HG03135 (cell line): Measurements from ENCODE around the gene IQCE.
"Not testable (repeated sequence)": the region's sequence is repeated elsewhere in the genome, so short reads cannot be mapped to it uniquely, and the experiment has no call there.

Experiments used
- ATAC-seq: cut with Tn5 transposase; IDR thresholded peaks from one replicate; pipeline ENCODE4 v1.9.1; 2021; ENCODE audit warnings: mild to moderate bottlenecking, moderate library complexity; ENCODE audit not compliant: unreplicated experiment

Gene IQCE

DNA sequence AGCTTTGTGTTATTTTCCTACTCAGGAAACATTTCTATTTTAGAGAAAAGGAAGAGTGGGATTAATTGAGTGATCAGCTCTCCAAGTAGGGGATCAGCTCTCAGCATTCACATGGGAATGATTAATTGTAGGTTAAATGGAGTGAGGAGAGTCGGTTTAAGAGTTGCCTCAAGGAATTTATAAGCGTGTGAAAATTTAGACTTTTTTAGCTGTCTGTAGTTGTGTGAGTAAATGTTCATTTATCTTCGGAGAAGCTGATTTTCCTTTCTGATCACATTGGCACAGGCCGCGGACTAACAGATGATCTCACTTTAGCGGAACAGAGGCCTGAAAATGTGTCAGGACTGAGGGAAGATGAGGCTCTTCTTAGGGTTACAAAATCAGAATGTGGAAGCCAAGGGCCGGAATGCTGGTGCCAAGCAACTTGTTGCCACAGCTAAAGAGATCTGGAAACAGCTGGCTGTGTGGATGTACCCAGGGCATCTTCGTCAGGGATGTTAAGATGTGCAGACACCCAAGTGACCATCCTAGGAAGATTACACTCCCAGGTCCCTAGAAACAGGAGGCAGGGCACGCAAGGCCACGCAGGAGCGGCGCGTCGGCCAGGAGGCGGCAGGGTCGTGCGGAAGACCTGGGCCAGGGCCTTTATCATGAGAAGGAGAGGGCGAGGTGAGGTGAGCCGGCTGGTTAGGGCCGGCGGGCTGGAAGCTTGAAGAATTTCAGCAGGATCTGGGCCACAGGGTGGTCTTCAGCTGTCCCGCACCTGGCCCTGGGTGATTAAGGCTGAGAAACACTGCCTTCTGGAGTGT lies 37.9 kb downstream of the IQCE start:
- ATAC-seq = no peak

DNA sequence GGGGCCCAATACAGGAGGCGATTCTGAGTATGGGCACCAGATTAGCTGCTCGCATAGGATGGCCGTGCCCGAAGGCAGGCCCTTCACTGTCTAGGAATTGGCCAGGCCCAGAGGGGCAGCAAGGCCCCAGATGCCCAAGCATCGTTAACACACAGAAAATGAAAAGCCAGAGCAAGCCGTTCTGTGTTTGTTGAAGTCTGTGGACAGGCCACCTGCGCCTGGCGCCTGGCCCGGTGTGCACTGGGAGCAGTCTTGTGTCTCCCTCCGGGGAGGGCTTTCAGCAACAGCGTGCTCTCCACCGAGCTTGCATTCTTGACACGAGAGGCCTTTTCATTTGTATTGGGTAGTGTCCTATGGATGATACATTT lies 38.5 kb downstream of the IQCE start:
- no peak for ATAC-seq

- ATAC-seq = no peak
These were observed 39.5 kb downstream of the IQCE start for GRCh38 chr7:2598154-2598823.

- no peak for ATAC-seq
These were observed 42.3 kb downstream of the IQCE start for GRCh38 chr7:2601065-2601464.

- no peak for ATAC-seq
These were observed 43.1 kb downstream of the IQCE start for GRCh38 chr7:2601907-2602306.

DNA sequence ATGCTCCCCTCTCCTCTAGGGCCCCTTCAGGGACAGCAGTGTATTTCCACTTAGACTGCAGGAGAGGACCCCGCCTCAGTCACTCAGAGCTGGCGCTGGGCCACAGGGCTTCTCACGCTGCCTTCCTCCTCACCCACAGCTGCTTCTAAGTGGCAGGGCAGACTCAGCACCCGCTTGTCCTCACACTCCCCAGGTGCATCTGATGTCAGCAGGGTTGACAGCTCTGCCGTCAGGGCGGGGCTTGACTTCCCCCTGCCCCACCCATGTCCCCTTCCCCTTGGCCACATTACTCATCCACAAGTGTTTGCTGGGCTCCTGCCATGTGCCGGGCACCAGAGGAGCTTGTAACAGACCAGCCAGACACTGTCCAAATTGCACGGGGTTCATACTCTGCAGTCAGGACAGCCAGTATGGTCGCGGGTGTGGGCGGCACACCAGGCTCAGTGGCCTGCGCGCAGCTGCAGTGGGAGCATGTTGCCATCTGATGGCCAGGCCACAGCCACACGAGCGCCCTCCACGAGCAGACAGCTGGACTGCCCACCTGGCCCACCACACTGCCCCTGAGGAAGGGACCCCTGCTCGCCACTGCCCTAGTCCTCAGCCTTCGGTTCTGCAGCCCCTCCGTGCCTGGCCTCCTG lies 43.7 kb downstream of the IQCE start:
- no peak for ATAC-seq

- ATAC-seq = no peak
These were observed 44.5 kb downstream of the IQCE start for GRCh38 chr7:2603044-2603965.

GRCh38 chr7:2604608-2605174 lies 45.9 kb downstream of the IQCE start:
- no peak for ATAC-seq

- ATAC-seq = no peak
These were observed 47.1 kb downstream of the IQCE start for GRCh38 chr7:2605608-2606538.

DNA sequence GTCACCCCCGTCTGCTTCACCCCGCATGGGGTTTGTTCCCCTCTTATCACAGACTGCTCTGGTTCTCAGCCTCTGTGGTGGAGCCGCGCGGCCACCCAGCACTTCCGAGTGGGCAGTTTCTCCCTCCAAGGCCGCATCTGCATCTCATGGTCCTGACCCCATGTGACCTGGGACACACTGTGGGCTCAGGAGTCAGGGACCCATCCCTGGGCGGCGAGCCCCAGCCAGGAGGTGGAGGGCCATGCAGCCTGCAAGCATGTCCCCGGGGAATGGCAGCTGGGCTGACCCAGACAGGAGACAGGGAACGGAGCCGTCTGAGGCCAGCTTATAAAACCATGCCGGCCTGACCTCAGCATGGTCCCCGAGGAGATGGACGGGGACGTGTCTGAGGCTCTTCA lies 47.8 kb downstream of the IQCE start:
- ATAC-seq = no peak

- no peak for ATAC-seq
These were observed 48.5 kb downstream of the IQCE start for GRCh38 chr7:2607122-2607922.

- ATAC-seq = no peak
These were observed 49.4 kb downstream of the IQCE start for GRCh38 chr7:2607923-2608904.

- ATAC-seq = no peak
These were observed 50.2 kb downstream of the IQCE start for GRCh38 chr7:2608921-2609411.

DNA sequence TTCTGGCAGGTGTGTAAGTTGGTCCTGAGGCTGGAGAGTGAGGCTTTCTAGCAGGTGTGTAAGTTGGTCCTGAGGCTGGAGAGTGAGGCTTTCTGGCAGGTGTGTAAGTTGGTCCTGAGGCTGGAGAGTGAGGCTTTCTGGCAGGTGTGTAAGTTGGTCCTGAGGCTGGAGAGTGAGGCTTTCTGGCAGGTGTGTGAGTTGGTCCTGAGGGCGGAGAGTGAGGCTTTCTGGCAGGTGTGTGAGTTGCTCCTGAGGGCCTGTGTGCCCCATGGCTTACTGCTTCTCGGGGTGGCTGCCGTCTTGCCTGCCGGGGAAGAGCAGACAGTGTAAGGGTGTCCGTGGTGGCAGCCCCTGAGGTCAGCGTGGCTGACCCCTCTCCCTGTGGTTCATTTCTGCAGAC lies 50.9 kb downstream of the IQCE start:
- not testable (repeated sequence) for ATAC-seq

DNA sequence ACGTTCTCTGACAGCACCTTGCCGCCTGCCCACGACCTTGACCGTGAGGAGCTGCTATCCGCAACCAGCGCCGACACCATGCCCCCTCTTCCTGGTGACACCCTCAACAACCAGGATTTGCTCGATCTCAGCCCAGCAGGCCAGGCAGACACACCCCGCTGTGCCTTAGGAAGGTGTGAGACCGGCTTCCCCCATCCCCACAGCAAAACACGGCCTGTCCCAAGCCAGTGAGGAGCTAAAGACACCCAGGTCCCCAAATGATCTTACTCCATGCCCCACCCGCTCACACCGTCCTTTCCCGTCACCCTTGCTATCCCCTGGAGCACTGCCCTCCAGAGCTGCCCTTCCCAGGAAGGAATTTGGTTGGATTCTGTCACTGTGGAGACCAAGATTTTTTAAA lies 51.7 kb downstream of the IQCE start:
- no peak for ATAC-seq

GRCh38 chr7:2610898-2611297 lies 52.1 kb downstream of the IQCE start:
- no peak for ATAC-seq

GRCh38 chr7:2611401-2611800 lies 52.6 kb downstream of the IQCE start:
- ATAC-seq = no peak
